ENCODE data around the gene APPBP2. TPM values are rescaled to one million over a fixed set of nuclear protein-coding genes. Genes with fewer than 3 reads are reported as not detected.

Gene APPBP2
- total and polyA plus RNA-seq, 2 of the 8 experiments (the other 6 are each of a cell fraction or from before 2014, with no cell fraction given): 3.3 to 18.0 TPM

- no peak overlapping the region for H4K91ac ChIP-seq (replicated peaks; ENCODE audit: insufficient read length, low read length)
- CTCF ChIA-PET (ENCODE audit: partially characterized antibody): interaction anchor here (0.6 to 1.7 kb wide), 2 partner anchors 11 to 63 kb away, joined by 3 to 5 read pairs; no protein-coding TSS in a partner anchor
- POLR2A ChIA-PET (ENCODE audit: partially characterized antibody): interaction anchor here (2.2 kb wide), 1 partner anchor 20 kb away, joined by 6 read pairs; the partner anchor contains the start of gene APPBP2
- no peak overlapping the region for H4K5ac ChIP-seq (ENCODE audit: insufficient read length, low read depth, low read length)
- H2BK15ac ChIP-seq (ENCODE audit: low read length): no peak overlapping the region
- H3K4me1 ChIP-seq (replicated peaks in 1 of 4; ENCODE audit: control insufficient read depth in 3 of 4, insufficient read depth in 4 of 4, low read length in 3 of 4): no peaks in the 10 kb centered on the region
- H3K9me3 ChIP-seq (ENCODE audit: insufficient read depth in 2 of 2, low read depth in 1 of 2, low read length in 1 of 2): no peaks in the 10 kb centered on the region
- no peak overlapping the region for H3K4me2 ChIP-seq (ENCODE audit: insufficient read depth in 1 of 2, low read depth in 2 of 2, low read length in 2 of 2)
- H2BK5ac ChIP-seq (ENCODE audit: low read depth, low read length): no peak overlapping the region
- H3K27me3 ChIP-seq (replicated peaks in 1 of 4; ENCODE audit: control insufficient read depth in 3 of 4, extremely low read depth in 1 of 4, insufficient read depth in 3 of 4, low read length in 3 of 4): no peaks in the 10 kb centered on the region
- no peak overlapping the region for H2AK5ac ChIP-seq (ENCODE audit: low read depth, low read length)
- H4K20me1 ChIP-seq (replicated peaks in 1 of 2; ENCODE audit: control insufficient read depth in 1 of 2, insufficient read depth in 2 of 2, low read length in 2 of 2): peaks cover 2 to 4% of the 10 kb centered on the region in 2 experiments
- no peaks in the 10 kb centered on the region for H3K23me2 ChIP-seq (ENCODE audit: low read depth, low read length)
- H3K79me2 ChIP-seq (ENCODE audit: control insufficient read depth in 1 of 2, insufficient read depth in 2 of 2, low read length in 2 of 2): peaks cover 0 to 79% of the 10 kb centered on the region in 2 experiments; a peak in 3 of 4 replicates
- H3K23ac ChIP-seq (ENCODE audit: insufficient read length): no peak overlapping the region
- no peak overlapping the region for H2AFZ ChIP-seq (ENCODE audit: low read length)
- H3K4ac ChIP-seq (replicated peaks; ENCODE audit: insufficient read length, low read depth, low read length): no peak overlapping the region
- no peak for FAIRE-seq
- no peak overlapping the region for H3K18ac ChIP-seq (ENCODE audit: extremely low read depth, low read length)
- no peaks in the 10 kb centered on the region for H3K36me3 ChIP-seq (ENCODE audit: control insufficient read depth in 2 of 4, insufficient read depth in 4 of 4, low read length in 3 of 4)
- DNase-seq (ENCODE audit: low read depth in 1 of 2, low spot score in 2 of 2): no peak
- no peak overlapping the region for H2BK12ac ChIP-seq (ENCODE audit: low read depth, low read length)
- H2BK120ac ChIP-seq (replicated peaks; ENCODE audit: low read depth, low read length): no peak overlapping the region
- H4K8ac ChIP-seq (ENCODE audit: extremely low read depth, insufficient read depth, low read length): no peak overlapping the region
- 94% methylated on average over 1 of the region's 1 CpG; no CpG with 5 or more reads in 1 of the 2 experiments for WGBS, 2 experiments (ENCODE audit: extremely low coverage in 1 of 2, insufficient coverage in 1 of 2, insufficient read length in 1 of 2, insufficient replicate concordance in 2 of 2, low coverage in 1 of 2, low lambda C conversion rate in 2 of 2, missing lambda C conversion rate in 1 of 2)
- no peak overlapping the region for H3K27ac ChIP-seq (ENCODE audit: low read depth, low read length)
- no peak overlapping the region for H3K4me3 ChIP-seq (ENCODE audit: extremely low read depth in 1 of 4, insufficient read depth in 2 of 4, low read depth in 3 of 4, low read length in 4 of 4)
- H3K14ac ChIP-seq (ENCODE audit: insufficient read length): no peak overlapping the region
- H3K56ac ChIP-seq (replicated peaks; ENCODE audit: insufficient read length, low read depth, low read length): peak overlapping the region; percentile 1
- no peak overlapping the region for H3K9ac ChIP-seq (replicated peaks in 1 of 4; ENCODE audit: extremely low read depth in 1 of 4, low read depth in 3 of 4, low read length in 3 of 4)
- no peaks in the 10 kb centered on the region; the same call in 1 of the 2 replicates for H3K79me1 ChIP-seq (ENCODE audit: low read depth, low read length)
- no peak overlapping the region for H2BK20ac ChIP-seq (ENCODE audit: low read length)
- TF ChIP-seq SUZ12 (IDR thresholded peaks at IDR 0.05; ENCODE audit: low read length): no peak
- no peak for TF ChIP-seq JUN (IDR thresholded peaks at IDR 0.05; ENCODE audit: low read depth, low read length)
- TF ChIP-seq CTBP2 (IDR thresholded peaks at IDR 0.05; ENCODE audit: borderline replicate concordance, insufficient read depth, insufficient read length, low read length): no peak
- 0 out of 2 replicates have a peak, but pooled peaks have one; percentile 35 for TF ChIP-seq MAFK (IDR thresholded peaks at IDR 0.05; ENCODE audit: low read depth, low read length)
- no peak for TF ChIP-seq GABPA (IDR thresholded peaks at IDR 0.05; ENCODE audit: borderline replicate concordance, insufficient read depth, low read length)
- no peak for TF ChIP-seq SIN3A (conservative IDR thresholded peaks at IDR 0.05 in 1 of 2, IDR thresholded peaks at IDR 0.05 in 1 of 2; ENCODE audit: low read depth in 1 of 2, low read length in 2 of 2)
- no peak for TF ChIP-seq MAX (IDR thresholded peaks at IDR 0.05)
- peak; percentile 52 for TF ChIP-seq BACH1 (IDR thresholded peaks at IDR 0.05; ENCODE audit: low read length)
- TF ChIP-seq USF2 (IDR thresholded peaks at IDR 0.05; ENCODE audit: low read length): no peak
- TF ChIP-seq ASH2L (IDR thresholded peaks at IDR 0.05; ENCODE audit: low read length): no peak
- no peak for TF ChIP-seq HDAC6 (IDR thresholded peaks at IDR 0.05; ENCODE audit: low read depth, low read length)
- no peak for TF ChIP-seq RAD21 (IDR thresholded peaks at IDR 0.05 in 1 of 2, conservative IDR thresholded peaks at IDR 0.05 in 1 of 2; ENCODE audit: low read depth in 2 of 2, low read length in 2 of 2)
Measured at GRCh38 chr17:60506312-60506711, 19.7 kb downstream of the APPBP2 start.

Measured in H1 (cell line).